Caco-2 (cell line): ENCODE data around the gene ZNF79. TPM values are rescaled to one million over a fixed set of nuclear protein-coding genes. Genes with fewer than 3 reads are reported as not detected.

Experiments used
- BruUV-seq: library from RNA; stranded (reverse); fragments of 400-500 nt; replicated peaks from 2 replicates; lab custom pipeline; 2021; lab: Mats Ljungman, UMichigan
- CTCF ChIA-PET: fragments of 300-600 bp; sonication (Branson Sonifier 250); formaldehyde crosslinking; loops from one replicate; lab custom pipeline; 2022; ENCODE audit warnings: antibody characterized with exemption; lab: Charles Lee
- POLR2A ChIA-PET: fragments of 300-600 bp; sonication (Branson Sonifier 250); formaldehyde crosslinking; loops from one replicate; lab custom pipeline; 2022; ENCODE audit warnings: antibody characterized with exemption; lab: Charles Lee
- DNase-seq, 2 experiments: peaks; one replicate each; pipeline versions ENCODE4 v3.0.0 to v3.0.0-alpha.2; 2020 to 2022
- H3K27me3 ChIP-seq: replicated peaks from 2 replicates; pipeline ENCODE4 v1.6.0; 2011; ENCODE audit warnings: low read length; ENCODE audit not compliant: control insufficient read depth, insufficient read depth
- H3K36me3 ChIP-seq: 2 replicates; pipeline ENCODE4 v1.5.1; 2011; ENCODE audit warnings: low read length; ENCODE audit not compliant: control insufficient read depth, insufficient read depth
- H3K4me1 ChIP-seq: fragments of 250-450 bp; sonication (Bioruptor Pico); 2 replicates; pipeline ENCODE4 v1.5.1; 2020; ENCODE audit warnings: mild to moderate bottlenecking
- H3K4me3 ChIP-seq: 2 replicates; pipeline ENCODE4 v1.5.1; 2011; ENCODE audit warnings: low read depth, mild to moderate bottlenecking, control low read depth, low read length
- H3K9me3 ChIP-seq: fragments of 250-450 bp; sonication (Bioruptor Pico); 2 replicates; pipeline ENCODE4 v1.5.1; 2020; ENCODE audit warnings: mild to moderate bottlenecking, moderate library complexity
- H3K27ac Mint-ChIP-seq: one replicate; pipeline ENCODE4 v1.8.0; 2022; ENCODE audit warnings: mixed read lengths; ENCODE audit not compliant: unreplicated experiment
- H3K27me3 Mint-ChIP-seq: one replicate; pipeline ENCODE4 v1.8.0; 2022; ENCODE audit warnings: mixed read lengths; ENCODE audit not compliant: insufficient read depth, unreplicated experiment
- H3K36me3 Mint-ChIP-seq: one replicate; pipeline ENCODE4 v1.8.0; 2022; ENCODE audit warnings: mild to moderate bottlenecking, mixed read lengths; ENCODE audit not compliant: insufficient read depth, unreplicated experiment
- H3K4me1 Mint-ChIP-seq: one replicate; pipeline ENCODE4 v1.8.0; 2022; ENCODE audit warnings: low read depth, mixed read lengths; ENCODE audit not compliant: unreplicated experiment
- H3K4me3 Mint-ChIP-seq: one replicate; pipeline ENCODE4 v1.8.0; 2022; ENCODE audit warnings: mild to moderate bottlenecking, moderate library complexity, mixed read lengths; ENCODE audit not compliant: unreplicated experiment
- H3K9me3 Mint-ChIP-seq: one replicate; pipeline ENCODE4 v1.8.0; 2022; ENCODE audit warnings: mixed read lengths; ENCODE audit not compliant: unreplicated experiment
- CTCF ChIP-seq, 2 experiments: fragments of 200-600 bp in 1 of 2; IDR thresholded peaks; 1 replicate in 1 of 2; 2 replicates in 1 of 2; pipeline versions ENCODE4 v1.5.1 to v1.8.0; 2011 to 2022; ENCODE audit warnings: antibody characterized with exemption in 1 of 2, control low read depth in 1 of 2, inconsistent platforms in 1 of 2, low read depth in 1 of 2, low read length in 1 of 2, mild to moderate bottlenecking in 1 of 2, moderate library complexity in 1 of 2; ENCODE audit not compliant: insufficient read depth in 1 of 2, severe bottlenecking in 1 of 2, unreplicated experiment in 1 of 2
- intact Hi-C: fragments of 100-400 bp; cut with micrococcal nuclease; formaldehyde crosslinking; loops from one replicate; pipeline ENCODE4 v1.10.0; 2022; ENCODE audit not compliant: unreplicated experiment
- total RNA-seq: library from RNA; stranded (reverse); gene quantifications from 2 replicates; pipeline ENCODE4 v1.2.3, GENCODE V29; 2022

The ZNF79 gene
- total RNA-seq, 1 experiment from 2014 or later = 9.2 TPM

- DNase-seq = no peak
- H3K4me3 ChIP-seq = no peak overlapping the region
- ChIA-PET CTCF (no interaction called here), POLR2A (no interaction called here)
- H3K27me3 Mint-ChIP-seq = no peaks in the 10 kb centered on the region
- intact Hi-C loops = no loop called here
- no peaks in the 10 kb centered on the region for H3K9me3 ChIP-seq
- peaks cover 11% of the 10 kb centered on the region for H3K4me1 Mint-ChIP-seq
- H3K4me1 ChIP-seq = no peaks in the 10 kb centered on the region
- H3K36me3 ChIP-seq = peaks cover 1% of the 10 kb centered on the region; the same call in 1 of the 2 replicates
- H3K27ac Mint-ChIP-seq = no peak overlapping the region
- no peaks in the 10 kb centered on the region for H3K9me3 Mint-ChIP-seq
- peaks cover 70% of the 10 kb centered on the region for H3K36me3 Mint-ChIP-seq
- no peaks in the 10 kb centered on the region for H3K27me3 ChIP-seq
- BruUV-seq = TSS peak; percentile 13
- H3K4me3 Mint-ChIP-seq = no peak overlapping the region
- no peak for TF ChIP-seq CTCF (IDR thresholded peaks at IDR 0.05; ENCODE audit: insufficient read depth in 1 of 2, low read depth in 1 of 2, low read length in 1 of 2, severe bottlenecking in 1 of 2, unreplicated experiment in 1 of 2)
Measured at GRCh38 chr9:127415141-127415540, 9.0 kb upstream of the ZNF79 start.

GRCh38 chr9:127415657-127416056 lies 8.5 kb upstream of the ZNF79 start:
- no peak for TF ChIP-seq CTCF (IDR thresholded peaks at IDR 0.05; ENCODE audit: insufficient read depth in 1 of 2, low read depth in 1 of 2, low read length in 1 of 2, severe bottlenecking in 1 of 2, unreplicated experiment in 1 of 2)
- peaks cover 66% of the 10 kb centered on the region for H3K36me3 Mint-ChIP-seq
- H3K27me3 Mint-ChIP-seq = no peaks in the 10 kb centered on the region
- intact Hi-C loops = no loop called here
- Histone ChIP-seq H3K4me3 (no peak overlapping the region), H3K27me3 (no peaks in the 10 kb centered on the region), H3K36me3 (peaks cover 1% of the 10 kb centered on the region; the same call in 1 of the 2 replicates), H3K4me1 (no peaks in the 10 kb centered on the region), H3K9me3 (no peaks in the 10 kb centered on the region)
- H3K4me1 Mint-ChIP-seq = peaks cover 11% of the 10 kb centered on the region
- no peak for DNase-seq
- no peaks in the 10 kb centered on the region for H3K9me3 Mint-ChIP-seq
- ChIA-PET CTCF (no interaction called here), POLR2A (no interaction called here)
- H3K4me3 Mint-ChIP-seq = no peak overlapping the region
- no peak overlapping the region for H3K27ac Mint-ChIP-seq
- no TSS peak for BruUV-seq

GRCh38 chr9:127417131-127418036 lies 6.8 kb upstream of the ZNF79 start:
- DNase-seq = no peak
- CTCF ChIA-PET = interaction anchor here (1.3 to 1.6 kb wide), 2 partner anchors 20 to 57 kb away, joined by 6 to 7 read pairs; partner anchors contain the start of gene SLC2A8
- POLR2A ChIA-PET = interaction anchor here (0.7 kb wide), 1 partner anchor 28 kb away, joined by 4 read pairs; no protein-coding TSS in a partner anchor
- Mint-ChIP-seq H3K9me3 (no peaks in the 10 kb centered on the region), H3K36me3 (peaks cover 50% of the 10 kb centered on the region), H3K27ac (no peak overlapping the region), H3K27me3 (no peaks in the 10 kb centered on the region), H3K4me3 (no peak overlapping the region), H3K4me1 (peaks cover 14% of the 10 kb centered on the region)
- no peaks in the 10 kb centered on the region for H3K9me3 ChIP-seq
- BruUV-seq = no TSS peak
- H3K4me3 ChIP-seq = no peak overlapping the region
- no peaks in the 10 kb centered on the region for H3K27me3 ChIP-seq
- H3K4me1 ChIP-seq = peaks cover 8% of the 10 kb centered on the region
- intact Hi-C loops = loop anchor here (1.0 kb wide), 1 partner anchor 56 kb away; no protein-coding TSS in a partner anchor
- TF ChIP-seq CTCF (IDR thresholded peaks at IDR 0.05; ENCODE audit: insufficient read depth in 1 of 2, low read depth in 1 of 2, low read length in 1 of 2, severe bottlenecking in 1 of 2, unreplicated experiment in 1 of 2) = no peak
- H3K36me3 ChIP-seq = 0 out of 2 replicates have a peak, but pooled peaks cover 1% of the 10 kb centered on the region
